Measurements from ENCODE around the gene NAGS.
"Not testable (repeated sequence)": the region's sequence is repeated elsewhere in the genome, so short reads cannot be mapped to it uniquely, and the experiment has no call there.

Gene NAGS

GRCh38 chr17:44004077-44004760, at the start of gene NAGS:
Gene NAGS (plus strand): TSS chr17:44004622. CDS start chr17:44004664, 42 bp downstream.
- FAIRE-seq = no peak

- FAIRE-seq = no peak
Observed at GRCh38 chr17:43956222-43956621, 48.2 kb upstream of the NAGS start.

GRCh38 chr17:43958748-43959352, 45.6 kb upstream of the NAGS start:
- no peak for FAIRE-seq

- not testable (repeated sequence) for FAIRE-seq
Observed at GRCh38 chr17:43961292-43961691, 43.1 kb upstream of the NAGS start.

- no peak for FAIRE-seq
Observed at GRCh38 chr17:43961954-43962353, 42.5 kb upstream of the NAGS start.

GRCh38 chr17:43962479-43962878, 41.9 kb upstream of the NAGS start:
- FAIRE-seq = no peak

GRCh38 chr17:43966276-43966675, 38.1 kb upstream of the NAGS start:
- FAIRE-seq = no peak

GRCh38 chr17:43967251-43967875, 37.1 kb upstream of the NAGS start:
- no peak for FAIRE-seq

GRCh38 chr17:43970366-43970765, 34.1 kb upstream of the NAGS start:
- no peak for FAIRE-seq

GRCh38 chr17:43971436-43971835, 33.0 kb upstream of the NAGS start:
- not testable (repeated sequence) for FAIRE-seq

- FAIRE-seq = not testable (repeated sequence)
Observed at GRCh38 chr17:43972444-43973212, 31.8 kb upstream of the NAGS start.

- FAIRE-seq = no peak
Observed at GRCh38 chr17:43974382-43975266, 29.8 kb upstream of the NAGS start.

GRCh38 chr17:43975898-43976297, 28.5 kb upstream of the NAGS start:
- no peak for FAIRE-seq

GRCh38 chr17:43976963-43977837, 27.2 kb upstream of the NAGS start:
- FAIRE-seq = no peak

- FAIRE-seq = no peak
Observed at GRCh38 chr17:43978078-43978477, 26.3 kb upstream of the NAGS start.

GRCh38 chr17:43979011-43979410, 25.4 kb upstream of the NAGS start:
- FAIRE-seq = no peak

- no peak for FAIRE-seq
Observed at GRCh38 chr17:43979671-43980070, 24.8 kb upstream of the NAGS start.

GRCh38 chr17:43982171-43982570, 22.3 kb upstream of the NAGS start:
- no peak for FAIRE-seq

- FAIRE-seq = no peak
Observed at GRCh38 chr17:43983196-43983514, 21.3 kb upstream of the NAGS start.

GRCh38 chr17:43983515-43984411, 20.7 kb upstream of the NAGS start:
- FAIRE-seq = no peak

Measured in TTC549 (cell line).